ENCODE results near the gene ACSL6. TPM values are rescaled to one million over a fixed set of nuclear protein-coding genes. Genes with fewer than 3 reads are reported as not detected.

The ACSL6 gene
- total RNA-seq, 1 experiment from 2014 or later, result 4.8 TPM

DNA sequence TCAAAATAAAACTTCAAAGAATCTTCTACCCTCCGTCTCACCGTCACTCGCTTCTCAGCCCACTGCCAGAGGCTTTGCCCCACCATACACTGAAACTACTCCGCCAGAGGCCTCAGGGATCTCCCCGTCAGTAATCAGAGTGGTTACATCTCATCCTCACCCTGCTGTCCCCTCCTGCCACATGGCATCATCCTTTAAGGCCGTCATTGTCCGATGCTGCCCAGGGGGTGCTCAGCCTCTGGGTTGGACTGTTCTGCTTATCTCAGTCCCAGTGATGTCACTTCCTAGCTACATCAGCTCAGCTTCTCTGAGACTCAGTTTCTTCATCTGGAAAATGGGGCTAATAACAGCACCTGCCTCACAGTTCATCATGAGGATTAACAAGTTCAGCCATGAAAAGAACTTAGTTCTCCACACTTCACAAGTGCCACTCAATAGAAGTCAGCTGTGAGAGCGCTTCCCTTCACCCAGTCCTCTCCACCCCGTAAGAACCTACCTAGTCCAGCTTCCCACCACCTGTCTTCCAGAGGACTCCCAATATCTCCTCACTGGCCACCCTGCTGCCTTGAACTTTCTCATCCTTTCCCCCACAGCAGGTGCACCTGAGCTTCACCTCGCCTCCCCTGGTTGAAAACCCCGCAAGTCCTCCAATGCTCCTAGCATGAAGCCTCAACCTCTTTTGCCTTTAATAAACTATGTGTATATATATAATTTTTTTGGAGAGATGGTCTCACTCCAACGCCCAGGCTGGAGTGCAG is 46.2 kb upstream of the ACSL6 start (continued):
- TF ChIP-seq TP53 (CRISPR knock-in tag; IDR thresholded peaks at IDR 0.05), result no peak
- no peak for TF ChIP-seq RORB (CRISPR knock-in tag; IDR thresholded peaks at IDR 0.05)

GRCh38 chr5:132056610-132057497 is 45.4 kb upstream of the ACSL6 start:
- no peak overlapping the region for H3K27ac Mint-ChIP-seq
- TF ChIP-seq GABPB1 (CRISPR knock-in tag; IDR thresholded peaks at IDR 0.05) (no peak), PRRX2 (CRISPR knock-in tag; IDR thresholded peaks at IDR 0.05) (no peak), ZNF396 (CRISPR knock-in tag; IDR thresholded peaks at IDR 0.05; ENCODE audit: borderline replicate concordance) (no peak), ARID4B (CRISPR knock-in tag; IDR thresholded peaks at IDR 0.05; ENCODE audit: borderline replicate concordance) (no peak), NR1H2 (CRISPR knock-in tag; IDR thresholded peaks at IDR 0.05) (no peak), USF1 (CRISPR knock-in tag; IDR thresholded peaks at IDR 0.05) (no peak), IRF2 (CRISPR knock-in tag; IDR thresholded peaks at IDR 0.05; ENCODE audit: borderline replicate concordance, low read depth) (no peak), FOXK1 (CRISPR knock-in tag; IDR thresholded peaks at IDR 0.05) (no peak), ERG (CRISPR knock-in tag; IDR thresholded peaks at IDR 0.05) (no peak), ZNF138 (CRISPR knock-in tag; conservative IDR thresholded peaks at IDR 0.05) (no peak), ZNF121 (CRISPR knock-in tag; IDR thresholded peaks at IDR 0.05) (no peak), CREM (CRISPR knock-in tag; IDR thresholded peaks at IDR 0.05) (no peak), AR (CRISPR knock-in tag; IDR thresholded peaks at IDR 0.05) (no peak), FOXJ3 (CRISPR knock-in tag; IDR thresholded peaks at IDR 0.05; ENCODE audit: borderline replicate concordance) (no peak), OVOL2 (CRISPR knock-in tag; IDR thresholded peaks at IDR 0.05; ENCODE audit: borderline replicate concordance) (no peak), E2F4 (CRISPR knock-in tag; IDR thresholded peaks at IDR 0.05; ENCODE audit: borderline replicate concordance, low read depth) (no peak), KAT7 (CRISPR knock-in tag; IDR thresholded peaks at IDR 0.05; ENCODE audit: borderline replicate concordance) (no peak)
- TF ChIP-seq, protein P1, sequence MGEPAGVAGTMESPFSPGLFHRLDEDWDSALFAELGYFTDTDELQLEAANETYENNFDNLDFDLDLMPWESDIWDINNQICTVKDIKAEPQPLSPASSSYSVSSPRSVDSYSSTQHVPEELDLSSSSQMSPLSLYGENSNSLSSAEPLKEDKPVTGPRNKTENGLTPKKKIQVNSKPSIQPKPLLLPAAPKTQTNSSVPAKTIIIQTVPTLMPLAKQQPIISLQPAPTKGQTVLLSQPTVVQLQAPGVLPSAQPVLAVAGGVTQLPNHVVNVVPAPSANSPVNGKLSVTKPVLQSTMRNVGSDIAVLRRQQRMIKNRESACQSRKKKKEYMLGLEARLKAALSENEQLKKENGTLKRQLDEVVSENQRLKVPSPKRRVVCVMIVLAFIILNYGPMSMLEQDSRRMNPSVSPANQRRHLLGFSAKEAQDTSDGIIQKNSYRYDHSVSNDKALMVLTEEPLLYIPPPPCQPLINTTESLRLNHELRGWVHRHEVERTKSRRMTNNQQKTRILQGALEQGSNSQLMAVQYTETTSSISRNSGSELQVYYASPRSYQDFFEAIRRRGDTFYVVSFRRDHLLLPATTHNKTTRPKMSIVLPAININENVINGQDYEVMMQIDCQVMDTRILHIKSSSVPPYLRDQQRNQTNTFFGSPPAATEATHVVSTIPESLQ (CRISPR knock-in tag; IDR thresholded peaks at IDR 0.05), result no peak
- peaks cover 12% of the 10 kb centered on the region for H3K4me1 Mint-ChIP-seq
- CTCF ChIA-PET, result interaction anchor here (1.8 kb wide), 1 partner anchor 47 kb away, joined by 3 read pairs; no protein-coding TSS in a partner anchor
- no peak for ATAC-seq
- no peaks in the 10 kb centered on the region for H3K27me3 Mint-ChIP-seq (ENCODE audit: low read depth)
- DNase-seq (ENCODE audit: low spot score), result no peak
- POLR2A ChIA-PET, result no interaction called here
- no peaks in the 10 kb centered on the region for H3K9me3 Mint-ChIP-seq
- no peaks in the 10 kb centered on the region for H3K36me3 Mint-ChIP-seq
- no peak overlapping the region for H3K4me3 Mint-ChIP-seq
